ENCODE data around the gene MAP4.

DNA sequence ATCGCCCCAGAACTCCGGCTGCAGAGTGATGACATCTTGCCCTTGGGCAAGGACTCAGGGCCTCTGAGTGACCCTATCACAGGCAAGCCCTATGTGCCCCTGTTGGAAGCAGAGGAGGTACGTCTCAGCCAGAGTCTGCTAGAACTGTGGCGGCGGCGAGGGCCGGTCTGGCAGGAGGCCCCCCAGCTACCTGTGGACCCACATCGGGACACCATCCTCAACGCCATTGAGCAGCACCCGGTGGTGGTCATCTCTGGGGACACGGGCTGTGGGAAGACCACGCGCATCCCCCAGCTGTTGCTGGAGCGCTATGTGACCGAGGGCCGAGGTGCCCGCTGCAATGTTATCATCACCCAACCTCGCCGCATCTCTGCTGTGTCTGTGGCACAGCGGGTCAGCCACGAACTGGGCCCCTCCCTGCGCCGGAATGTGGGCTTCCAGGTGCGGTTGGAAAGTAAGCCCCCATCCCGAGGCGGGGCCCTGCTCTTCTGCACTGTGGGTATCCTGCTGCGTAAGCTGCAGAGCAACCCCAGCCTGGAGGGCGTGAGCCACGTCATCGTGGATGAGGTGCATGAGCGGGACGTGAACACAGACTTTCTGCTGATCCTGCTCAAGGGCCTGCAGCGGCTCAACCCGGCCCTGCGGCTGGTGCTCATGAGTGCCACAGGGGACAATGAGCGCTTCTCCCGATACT is 169.9 kb downstream of the MAP4 start:
- TF ChIP-seq, protein P1, sequence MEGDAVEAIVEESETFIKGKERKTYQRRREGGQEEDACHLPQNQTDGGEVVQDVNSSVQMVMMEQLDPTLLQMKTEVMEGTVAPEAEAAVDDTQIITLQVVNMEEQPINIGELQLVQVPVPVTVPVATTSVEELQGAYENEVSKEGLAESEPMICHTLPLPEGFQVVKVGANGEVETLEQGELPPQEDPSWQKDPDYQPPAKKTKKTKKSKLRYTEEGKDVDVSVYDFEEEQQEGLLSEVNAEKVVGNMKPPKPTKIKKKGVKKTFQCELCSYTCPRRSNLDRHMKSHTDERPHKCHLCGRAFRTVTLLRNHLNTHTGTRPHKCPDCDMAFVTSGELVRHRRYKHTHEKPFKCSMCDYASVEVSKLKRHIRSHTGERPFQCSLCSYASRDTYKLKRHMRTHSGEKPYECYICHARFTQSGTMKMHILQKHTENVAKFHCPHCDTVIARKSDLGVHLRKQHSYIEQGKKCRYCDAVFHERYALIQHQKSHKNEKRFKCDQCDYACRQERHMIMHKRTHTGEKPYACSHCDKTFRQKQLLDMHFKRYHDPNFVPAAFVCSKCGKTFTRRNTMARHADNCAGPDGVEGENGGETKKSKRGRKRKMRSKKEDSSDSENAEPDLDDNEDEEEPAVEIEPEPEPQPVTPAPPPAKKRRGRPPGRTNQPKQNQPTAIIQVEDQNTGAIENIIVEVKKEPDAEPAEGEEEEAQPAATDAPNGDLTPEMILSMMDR (IDR thresholded peaks at IDR 0.05 in 8 of 11, conservative IDR thresholded peaks at IDR 0.05 in 3 of 11), result no peak
- TF ChIP-seq POLR2A (IDR thresholded peaks at IDR 0.05) (no peak), POLR2AphosphoS5 (IDR thresholded peaks at IDR 0.05) (peak in 2 of 3 donors; percentile 42 to 69)
